Trophoblast cell (in vitro differentiated cells and primary cell): Measurements from ENCODE around the gene HMCES.

Experiments
- DNase-seq, 2 donors: peaks; one replicate each; pipeline ENCODE4 v3.0.0-alpha.2; 2016
- H2AFZ ChIP-seq: 2 replicates; pipeline ENCODE4 v1.6.1; 2013; ENCODE audit warnings: low read length, moderate library complexity, mild to moderate bottlenecking; ENCODE audit not compliant: insufficient read depth, poor library complexity
- H2AK5ac ChIP-seq: 2 replicates; pipeline ENCODE4 v1.6.1; 2013; ENCODE audit warnings: mild to moderate bottlenecking, low read length
- H2BK120ac ChIP-seq: 2 replicates; pipeline ENCODE4 v1.6.1; 2013; ENCODE audit warnings: low read length, mild to moderate bottlenecking, moderate library complexity; ENCODE audit not compliant: insufficient read depth, poor library complexity
- H2BK12ac ChIP-seq: 2 replicates; pipeline ENCODE4 v1.6.1; 2013; ENCODE audit warnings: mild to moderate bottlenecking, low read length, moderate library complexity
- H2BK5ac ChIP-seq: 2 replicates; pipeline ENCODE4 v1.6.1; 2013; ENCODE audit warnings: low read length, low read depth, moderate library complexity, mild to moderate bottlenecking; ENCODE audit not compliant: poor library complexity
- H3K14ac ChIP-seq: 2 replicates; pipeline ENCODE4 v1.6.1; 2013; ENCODE audit warnings: mild to moderate bottlenecking, low read length
- H3K18ac ChIP-seq: 2 replicates; pipeline ENCODE4 v1.6.1; 2013; ENCODE audit warnings: mild to moderate bottlenecking, low read length
- H3K23ac ChIP-seq: 2 replicates; pipeline ENCODE4 v1.6.1; 2013; ENCODE audit warnings: low read length
- H3K27ac ChIP-seq: 2 replicates; pipeline ENCODE4 v1.5.1; 2013; ENCODE audit warnings: low read depth, mild to moderate bottlenecking, inconsistent platforms, low read length, moderate library complexity
- H3K27me3 ChIP-seq: 2 replicates; pipeline ENCODE4 v1.6.1; 2013; ENCODE audit warnings: inconsistent platforms, mild to moderate bottlenecking, low read length, moderate library complexity; ENCODE audit not compliant: insufficient read depth
- H3K36me3 ChIP-seq, 2 experiments: 1 replicate in 1 of 2; 2 replicates in 1 of 2; pipeline ENCODE4 v1.6.1; 2013; ENCODE audit warnings: low read length in 2 of 2, mild to moderate bottlenecking in 2 of 2, moderate library complexity in 1 of 2; ENCODE audit not compliant: insufficient read depth in 2 of 2, control insufficient read depth in 1 of 2
- H3K4ac ChIP-seq: 2 replicates; pipeline ENCODE4 v1.6.1; 2013; ENCODE audit warnings: low read depth, mild to moderate bottlenecking, low read length, moderate library complexity
- H3K4me1 ChIP-seq, 2 experiments: 1 replicate in 1 of 2; 2 replicates in 1 of 2; pipeline ENCODE4 v1.6.1; 2013; ENCODE audit warnings: low read length in 2 of 2, mild to moderate bottlenecking in 2 of 2, moderate library complexity in 1 of 2; ENCODE audit not compliant: insufficient read depth in 2 of 2, control insufficient read depth in 1 of 2
- H3K4me2 ChIP-seq: 2 replicates; pipeline ENCODE4 v1.6.1; 2013; ENCODE audit warnings: inconsistent platforms, mild to moderate bottlenecking, low read length, moderate library complexity
- H3K4me3 ChIP-seq: 2 replicates; pipeline ENCODE4 v1.5.1; 2013; ENCODE audit warnings: mild to moderate bottlenecking, low read depth, low read length, inconsistent platforms
- H3K79me1 ChIP-seq: one replicate; pipeline ENCODE4 v1.6.1; 2013; ENCODE audit warnings: low read length
- H3K79me2 ChIP-seq: 2 replicates; pipeline ENCODE4 v1.6.1; 2013; ENCODE audit warnings: low read length, mild to moderate bottlenecking; ENCODE audit not compliant: control insufficient read depth, insufficient read depth, poor library complexity
- H3K9ac ChIP-seq: 2 replicates; pipeline ENCODE4 v1.6.1; 2013; ENCODE audit warnings: mild to moderate bottlenecking, low read length
- H3K9me3 ChIP-seq: 2 replicates; pipeline ENCODE4 v1.6.1; 2013; ENCODE audit warnings: low read depth, mild to moderate bottlenecking, control low read depth, inconsistent platforms, low read length; ENCODE audit not compliant: insufficient read depth
- H4K12ac ChIP-seq: 2 replicates; pipeline ENCODE4 v1.6.1; 2013; ENCODE audit warnings: low read depth, mild to moderate bottlenecking, low read length, moderate library complexity
- H4K8ac ChIP-seq: 2 replicates; pipeline ENCODE4 v1.6.1; 2013; ENCODE audit warnings: low read depth, mild to moderate bottlenecking, low read length, moderate library complexity
- H4K91ac ChIP-seq: one replicate; pipeline ENCODE4 v1.6.1; 2013; ENCODE audit warnings: low read depth, mild to moderate bottlenecking, low read length, moderate library complexity
- WGBS: extraction: QIAGEN DNeasy Blood & Tissue Kit; methylation state at CpG from one replicate; pipeline ENCODE4 v1.1.7; 2013; ENCODE audit warnings: missing lambda C conversion rate; ENCODE audit not compliant: insufficient read length, insufficient coverage; ENCODE audit errors: extremely low coverage; 5-methylcytosine and 5-hydroxymethylcytosine counted together

The HMCES gene

DNA sequence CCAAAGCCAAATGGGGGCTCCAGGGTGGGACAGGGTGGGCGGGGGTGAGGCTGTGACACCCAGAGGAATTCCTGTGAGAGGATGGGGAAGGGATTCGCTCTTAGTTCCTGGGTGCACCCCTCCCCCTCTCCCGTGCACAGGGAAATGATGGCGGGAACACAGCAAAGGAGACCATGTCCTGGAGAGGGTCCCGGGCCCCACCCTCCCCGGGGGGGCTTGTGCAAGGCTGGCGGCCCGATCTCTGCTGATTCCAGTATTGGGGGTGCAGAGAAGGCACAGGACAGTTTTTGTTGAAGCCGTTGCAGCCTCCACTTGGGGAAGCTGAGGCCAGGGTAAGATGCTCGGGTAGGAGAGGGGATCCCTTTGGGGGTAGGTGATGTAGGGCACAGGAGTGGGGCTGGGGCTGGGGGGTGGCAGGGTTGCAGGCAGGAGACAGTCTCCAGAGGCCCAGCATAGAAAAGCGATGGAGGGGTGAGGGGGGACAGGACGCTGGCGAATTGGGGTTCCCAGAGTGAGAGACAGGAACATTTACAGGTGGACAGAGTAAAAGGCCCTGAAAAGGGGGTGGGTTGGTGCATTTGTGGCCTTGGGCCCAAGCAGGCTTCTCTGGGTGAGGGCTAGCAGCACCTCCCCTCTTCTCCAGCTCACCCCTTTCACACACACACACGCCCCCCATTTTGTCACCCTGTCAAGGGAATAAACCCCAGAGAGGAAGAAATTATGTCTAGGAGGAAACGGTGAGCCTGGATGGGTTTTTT is 38.5 kb downstream of the HMCES start:
- Histone ChIP-seq H3K4me3 (no peak overlapping the region), H3K79me1 (peaks cover 13% of the 10 kb centered on the region), H4K8ac (peak overlapping the region; percentile 62), H4K12ac (no peak overlapping the region), H3K18ac (no peak overlapping the region), H3K4ac (no peak overlapping the region), H2AK5ac (no peak overlapping the region), H3K9me3 (peaks cover 1% of the 10 kb centered on the region), H2BK5ac (no peak overlapping the region), H3K79me2 (peaks cover 8% of the 10 kb centered on the region), H3K27ac (no peak overlapping the region), H3K9ac (no peak overlapping the region), H2BK120ac (no peak overlapping the region), H4K91ac (no peak overlapping the region), H2AFZ (no peak overlapping the region), H3K14ac (no peak overlapping the region), H2BK12ac (no peak overlapping the region), H3K27me3 (no peaks in the 10 kb centered on the region), H3K23ac (no peak overlapping the region), H3K4me2 (peak overlapping the region; percentile 73), H3K4me1 (peaks cover 6 to 11% of the 10 kb centered on the region in 2 experiments), H3K36me3 (peaks cover 4 to 9% of the 10 kb centered on the region in 2 experiments)
- WGBS: no CpG with 5 or more reads among the region's 15 CpGs
- no peak for DNase-seq

GRCh38 chr3:129317848-129318247 is 39.2 kb downstream of the HMCES start:
- no peak overlapping the region for H3K27ac ChIP-seq
- H2AK5ac ChIP-seq: no peak overlapping the region
- H3K4me1 ChIP-seq: peaks cover 6 to 11% of the 10 kb centered on the region in 2 experiments
- peaks cover 1% of the 10 kb centered on the region for H3K9me3 ChIP-seq
- no peaks in the 10 kb centered on the region for H3K27me3 ChIP-seq
- no peak for DNase-seq
- no peak overlapping the region for H2AFZ ChIP-seq
- H3K18ac ChIP-seq: no peak overlapping the region
- no peak overlapping the region for H2BK120ac ChIP-seq
- H3K79me1 ChIP-seq: peaks cover 13% of the 10 kb centered on the region
- H4K12ac ChIP-seq: no peak overlapping the region
- no peak overlapping the region for H3K4me3 ChIP-seq
- H3K9ac ChIP-seq: no peak overlapping the region
- no peak overlapping the region for H4K91ac ChIP-seq
- no peak overlapping the region for H3K14ac ChIP-seq
- H3K36me3 ChIP-seq: peaks cover 4 to 9% of the 10 kb centered on the region in 2 experiments
- no peak overlapping the region for H3K4ac ChIP-seq
- H2BK5ac ChIP-seq: no peak overlapping the region
- H3K79me2 ChIP-seq: peaks cover 8% of the 10 kb centered on the region
- no peak overlapping the region for H3K23ac ChIP-seq
- H2BK12ac ChIP-seq: no peak overlapping the region
- H3K4me2 ChIP-seq: no peak overlapping the region
- H4K8ac ChIP-seq: no peak overlapping the region
- WGBS: no CpG with 5 or more reads among the region's 5 CpGs

- peaks cover 6 to 10% of the 10 kb centered on the region in 2 experiments for H3K4me1 ChIP-seq
- no peak overlapping the region for H2AK5ac ChIP-seq
- peaks cover 4 to 9% of the 10 kb centered on the region in 2 experiments for H3K36me3 ChIP-seq
- H4K12ac ChIP-seq: no peak overlapping the region
- peaks cover 13% of the 10 kb centered on the region for H3K79me1 ChIP-seq
- H3K18ac ChIP-seq: no peak overlapping the region
- no CpG with 5 or more reads among the region's 15 CpGs for WGBS
- no peak overlapping the region for H3K4me2 ChIP-seq
- H3K4ac ChIP-seq: no peak overlapping the region
- peaks cover 1% of the 10 kb centered on the region for H3K9me3 ChIP-seq
- no peak overlapping the region for H4K8ac ChIP-seq
- no peak overlapping the region for H2BK120ac ChIP-seq
- no peak overlapping the region for H3K27ac ChIP-seq
- H3K23ac ChIP-seq: no peak overlapping the region
- H3K14ac ChIP-seq: no peak overlapping the region
- no peak for DNase-seq
- no peak overlapping the region for H4K91ac ChIP-seq
- H2BK5ac ChIP-seq: no peak overlapping the region
- H3K4me3 ChIP-seq: no peak overlapping the region
- H3K27me3 ChIP-seq: no peaks in the 10 kb centered on the region
- no peak overlapping the region for H3K9ac ChIP-seq
- peaks cover 8% of the 10 kb centered on the region for H3K79me2 ChIP-seq
- H2AFZ ChIP-seq: no peak overlapping the region
- H2BK12ac ChIP-seq: no peak overlapping the region
These were observed 40.3 kb downstream of the HMCES start for GRCh38 chr3:129318921-129319320.

GRCh38 chr3:129320261-129320660 is 41.6 kb downstream of the HMCES start:
- Histone ChIP-seq H2BK5ac (no peak overlapping the region), H4K8ac (no peak overlapping the region), H3K9ac (no peak overlapping the region), H2BK12ac (no peak overlapping the region), H3K4me1 (peaks cover 0 to 2% of the 10 kb centered on the region in 2 experiments), H3K79me1 (peaks cover 7% of the 10 kb centered on the region), H3K79me2 (peaks cover 6% of the 10 kb centered on the region), H3K27me3 (no peaks in the 10 kb centered on the region), H3K4me3 (no peak overlapping the region), H3K4me2 (no peak overlapping the region), H2AK5ac (no peak overlapping the region), H3K27ac (no peak overlapping the region), H3K9me3 (peaks cover 1% of the 10 kb centered on the region), H3K14ac (no peak overlapping the region), H2BK120ac (no peak overlapping the region), H4K91ac (no peak overlapping the region), H2AFZ (no peak overlapping the region), H3K18ac (no peak overlapping the region), H4K12ac (no peak overlapping the region), H3K4ac (no peak overlapping the region), H3K23ac (no peak overlapping the region), H3K36me3 (peaks cover 4 to 9% of the 10 kb centered on the region in 2 experiments)
- no peak for DNase-seq
- no CpG with 5 or more reads among the region's 8 CpGs for WGBS
